Ishikawa (cell line): ENCODE results near the gene IKZF3.

Experiments
- CEBPB ChIP-seq: IDR thresholded peaks from 2 replicates; pipeline ENCODE4 v1.6.1; 2012
- CREB1 ChIP-seq: IDR thresholded peaks from 2 replicates; pipeline ENCODE4 v1.6.1; 2012; ENCODE audit warnings: low read depth
- EGR1 ChIP-seq: IDR thresholded peaks from 2 replicates; pipeline ENCODE4 v1.6.1; 2012
- EP300 ChIP-seq: IDR thresholded peaks from 2 replicates; pipeline ENCODE4 v1.6.1; 2012; ENCODE audit warnings: borderline replicate concordance
- FOXM1 ChIP-seq: IDR thresholded peaks from 2 replicates; pipeline ENCODE4 v1.6.1; 2012; ENCODE audit warnings: low read depth, borderline replicate concordance
- NFIC ChIP-seq: IDR thresholded peaks from 2 replicates; pipeline ENCODE4 v1.6.1; 2012
- RAD21 ChIP-seq: IDR thresholded peaks from 2 replicates; pipeline ENCODE4 v1.6.1; 2012; ENCODE audit warnings: low read depth
- TAF1 ChIP-seq: IDR thresholded peaks from 2 replicates; pipeline ENCODE4 v1.6.1; 2012; ENCODE audit warnings: low read depth, mild to moderate bottlenecking
- TCF12 ChIP-seq: IDR thresholded peaks from 2 replicates; pipeline ENCODE4 v1.6.1; 2012; ENCODE audit warnings: low read depth
- TEAD4 ChIP-seq: IDR thresholded peaks from 2 replicates; pipeline ENCODE4 v1.6.1; 2012
- YY1 ChIP-seq: IDR thresholded peaks from 2 replicates; pipeline ENCODE4 v1.6.1; 2012; ENCODE audit warnings: low read depth
- ZBTB7A ChIP-seq: IDR thresholded peaks from 2 replicates; pipeline ENCODE4 v1.6.1; 2012; ENCODE audit warnings: low read depth
- TF ChIP-seq, protein P1 (sequence below): IDR thresholded peaks from 2 replicates; pipeline ENCODE4 v1.6.1; 2012
- TF ChIP-seq, protein P2 (sequence below): IDR thresholded peaks from 2 replicates; pipeline ENCODE4 v1.6.1; 2012
- TF ChIP-seq, protein P3 (sequence below): IDR thresholded peaks from 2 replicates; pipeline ENCODE4 v1.6.1; 2012; ENCODE audit warnings: low read depth, mild to moderate bottlenecking

IKZF3 gene

DNA sequence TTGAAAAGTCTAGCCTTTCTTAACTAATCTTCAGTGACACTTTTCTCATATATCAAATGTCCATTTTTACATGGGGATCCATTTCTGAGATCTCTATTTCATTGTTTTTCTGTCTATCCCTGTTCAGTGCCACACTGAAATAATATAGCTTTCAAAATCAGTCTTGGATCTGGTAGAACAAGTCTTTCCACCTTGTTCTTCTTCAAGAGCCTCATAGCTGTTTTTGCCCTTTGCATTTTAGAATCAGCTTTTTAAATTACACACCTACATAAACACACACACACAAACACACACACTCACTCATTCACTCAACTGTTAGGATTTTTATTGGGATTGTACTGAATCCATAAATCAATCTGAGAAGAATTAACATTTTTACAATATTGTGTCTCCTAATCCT lies 35.1 kb upstream of the IKZF3 start:
- TF ChIP-seq EP300 (no peak), EGR1 (no peak), TEAD4 (no peak), TAF1 (no peak), YY1 (no peak), TCF12 (no peak), CREB1 (no peak), FOXM1 (no peak), ZBTB7A (no peak), NFIC (no peak), RAD21 (no peak)
- TF ChIP-seq, protein P1, sequence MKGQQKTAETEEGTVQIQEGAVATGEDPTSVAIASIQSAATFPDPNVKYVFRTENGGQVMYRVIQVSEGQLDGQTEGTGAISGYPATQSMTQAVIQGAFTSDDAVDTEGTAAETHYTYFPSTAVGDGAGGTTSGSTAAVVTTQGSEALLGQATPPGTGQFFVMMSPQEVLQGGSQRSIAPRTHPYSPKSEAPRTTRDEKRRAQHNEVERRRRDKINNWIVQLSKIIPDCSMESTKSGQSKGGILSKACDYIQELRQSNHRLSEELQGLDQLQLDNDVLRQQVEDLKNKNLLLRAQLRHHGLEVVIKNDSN, result no peak
- TF ChIP-seq, protein P2, sequence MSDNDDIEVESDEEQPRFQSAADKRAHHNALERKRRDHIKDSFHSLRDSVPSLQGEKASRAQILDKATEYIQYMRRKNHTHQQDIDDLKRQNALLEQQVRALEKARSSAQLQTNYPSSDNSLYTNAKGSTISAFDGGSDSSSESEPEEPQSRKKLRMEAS, result no peak
- TF ChIP-seq, protein P3, sequence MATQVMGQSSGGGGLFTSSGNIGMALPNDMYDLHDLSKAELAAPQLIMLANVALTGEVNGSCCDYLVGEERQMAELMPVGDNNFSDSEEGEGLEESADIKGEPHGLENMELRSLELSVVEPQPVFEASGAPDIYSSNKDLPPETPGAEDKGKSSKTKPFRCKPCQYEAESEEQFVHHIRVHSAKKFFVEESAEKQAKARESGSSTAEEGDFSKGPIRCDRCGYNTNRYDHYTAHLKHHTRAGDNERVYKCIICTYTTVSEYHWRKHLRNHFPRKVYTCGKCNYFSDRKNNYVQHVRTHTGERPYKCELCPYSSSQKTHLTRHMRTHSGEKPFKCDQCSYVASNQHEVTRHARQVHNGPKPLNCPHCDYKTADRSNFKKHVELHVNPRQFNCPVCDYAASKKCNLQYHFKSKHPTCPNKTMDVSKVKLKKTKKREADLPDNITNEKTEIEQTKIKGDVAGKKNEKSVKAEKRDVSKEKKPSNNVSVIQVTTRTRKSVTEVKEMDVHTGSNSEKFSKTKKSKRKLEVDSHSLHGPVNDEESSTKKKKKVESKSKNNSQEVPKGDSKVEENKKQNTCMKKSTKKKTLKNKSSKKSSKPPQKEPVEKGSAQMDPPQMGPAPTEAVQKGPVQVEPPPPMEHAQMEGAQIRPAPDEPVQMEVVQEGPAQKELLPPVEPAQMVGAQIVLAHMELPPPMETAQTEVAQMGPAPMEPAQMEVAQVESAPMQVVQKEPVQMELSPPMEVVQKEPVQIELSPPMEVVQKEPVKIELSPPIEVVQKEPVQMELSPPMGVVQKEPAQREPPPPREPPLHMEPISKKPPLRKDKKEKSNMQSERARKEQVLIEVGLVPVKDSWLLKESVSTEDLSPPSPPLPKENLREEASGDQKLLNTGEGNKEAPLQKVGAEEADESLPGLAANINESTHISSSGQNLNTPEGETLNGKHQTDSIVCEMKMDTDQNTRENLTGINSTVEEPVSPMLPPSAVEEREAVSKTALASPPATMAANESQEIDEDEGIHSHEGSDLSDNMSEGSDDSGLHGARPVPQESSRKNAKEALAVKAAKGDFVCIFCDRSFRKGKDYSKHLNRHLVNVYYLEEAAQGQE, result no peak

DNA sequence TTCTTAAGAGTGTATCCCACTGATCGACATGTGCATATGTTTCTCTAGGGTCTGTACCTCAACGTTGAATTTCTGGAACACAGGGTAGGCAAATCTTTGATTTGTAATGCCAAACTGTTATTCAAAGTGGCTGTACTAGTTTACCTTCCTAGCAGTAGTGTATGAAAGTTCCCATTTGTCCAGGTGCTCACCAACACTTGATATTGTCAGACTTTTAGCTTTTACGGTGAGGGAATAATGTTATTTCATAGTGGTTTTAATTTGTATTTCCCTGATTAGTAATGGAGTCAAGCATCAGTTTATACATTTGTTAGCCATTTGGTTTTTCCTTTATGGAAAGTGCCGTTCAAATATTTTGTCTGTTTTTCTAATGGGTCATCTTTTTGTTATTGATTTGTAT lies 34.0 kb upstream of the IKZF3 start:
- TF ChIP-seq CREB1 (no peak), EP300 (no peak), NFIC (no peak), EGR1 (no peak), YY1 (no peak), FOXM1 (no peak), CEBPB (no peak), RAD21 (no peak), TEAD4 (no peak), TCF12 (no peak), ZBTB7A (no peak), TAF1 (no peak)
- TF ChIP-seq, protein P2, result no peak
- TF ChIP-seq, protein P1, result no peak
- TF ChIP-seq, protein P3, result no peak

DNA sequence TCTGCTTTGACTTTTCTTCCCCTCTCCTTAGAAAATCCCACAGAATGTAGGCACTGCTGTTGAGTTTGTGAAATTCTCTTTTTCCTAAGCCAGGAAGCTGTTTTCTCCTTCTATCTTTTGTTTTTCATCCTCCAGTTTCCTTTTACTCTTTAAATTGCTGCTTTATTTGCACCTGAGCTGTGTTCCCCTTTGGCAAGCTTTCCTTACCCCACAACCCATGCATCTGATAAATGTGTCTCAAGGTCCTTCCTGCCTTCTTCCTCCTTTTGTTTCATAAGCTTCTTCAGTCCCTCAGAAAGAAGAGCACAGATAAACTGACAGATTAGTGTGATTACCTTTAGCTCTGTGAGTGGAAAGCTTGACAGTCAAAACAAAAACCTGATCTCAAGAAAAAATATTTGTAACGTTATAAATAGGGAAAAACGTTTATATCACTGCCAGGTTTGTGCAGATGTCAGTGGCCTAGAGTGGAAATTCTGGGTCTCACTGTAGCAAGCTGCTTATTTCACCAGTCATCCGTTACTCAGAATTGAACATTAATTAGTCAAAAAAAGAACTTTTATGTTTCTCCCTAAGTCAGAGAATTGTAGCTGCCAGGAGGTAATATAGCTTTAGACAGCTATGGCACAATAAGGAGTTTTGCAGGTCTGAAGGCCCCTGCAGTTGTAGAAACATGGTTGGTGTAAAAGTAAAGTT lies 30.7 kb upstream of the IKZF3 start:
- no peak for TF ChIP-seq TCF12
- TF ChIP-seq, protein P2, result no peak
- TF ChIP-seq FOXM1, result no peak
- TF ChIP-seq YY1, result no peak
- TF ChIP-seq ZBTB7A, result no peak
- no peak for TF ChIP-seq EGR1
- TF ChIP-seq TEAD4, result no peak
- TF ChIP-seq CEBPB, result no peak
- no peak for TF ChIP-seq RAD21
- TF ChIP-seq NFIC, result no peak
- TF ChIP-seq CREB1, result no peak
- no peak for TF ChIP-seq EP300
- TF ChIP-seq TAF1, result no peak
- TF ChIP-seq, protein P1, result no peak

DNA sequence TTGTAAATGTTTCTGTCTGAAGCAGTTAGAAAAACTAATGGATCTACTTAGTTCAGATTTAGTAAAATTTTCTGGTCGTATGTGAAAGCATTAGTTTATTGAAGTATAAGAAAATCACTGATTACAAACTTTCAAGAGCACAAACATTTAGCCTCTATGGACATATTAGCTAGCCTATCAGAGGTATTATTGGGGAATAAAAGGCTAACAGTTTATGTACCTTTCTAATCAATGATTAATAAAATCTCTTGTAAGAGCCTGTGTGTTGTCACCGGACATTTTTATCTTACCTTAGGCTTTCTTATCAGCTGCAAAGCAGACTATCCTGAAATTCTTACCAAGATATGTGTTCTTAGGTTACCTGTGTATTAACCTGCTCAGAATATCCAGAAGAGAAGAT lies 25.1 kb upstream of the IKZF3 start:
- TF ChIP-seq CEBPB, result no peak
- TF ChIP-seq, protein P1, result no peak

DNA sequence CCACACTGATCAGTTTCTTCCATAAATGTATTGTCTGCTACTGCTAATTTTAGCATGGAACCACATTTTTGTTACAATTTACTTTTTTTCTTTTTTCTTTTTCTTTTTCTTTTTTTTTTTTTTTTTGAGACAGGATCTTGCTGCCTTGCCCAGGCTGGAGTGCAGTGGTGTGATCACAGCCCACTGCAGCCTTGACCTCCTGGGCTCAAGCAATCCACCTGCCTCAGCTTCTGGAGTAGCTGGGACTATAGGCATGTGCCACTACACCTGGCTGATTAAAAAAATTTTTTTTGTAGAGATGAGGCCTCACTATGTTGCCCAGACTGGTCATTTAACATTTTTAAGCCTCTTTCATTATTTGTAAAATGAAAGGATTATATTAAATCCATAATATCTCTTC lies 23.0 kb upstream of the IKZF3 start:
- TF ChIP-seq EGR1, result no peak
- no peak for TF ChIP-seq EP300
- TF ChIP-seq NFIC, result no peak
- TF ChIP-seq FOXM1, result no peak
- no peak for TF ChIP-seq CEBPB
- TF ChIP-seq, protein P2, result no peak
- no peak for TF ChIP-seq RAD21
- TF ChIP-seq CREB1, result no peak
- TF ChIP-seq TAF1, result no peak
- TF ChIP-seq, protein P1, result no peak
- TF ChIP-seq TCF12, result no peak
- TF ChIP-seq YY1, result no peak
- no peak for TF ChIP-seq TEAD4
- TF ChIP-seq, protein P3, result no peak
- TF ChIP-seq ZBTB7A, result no peak
